Kidney epithelial cell (primary cell): ENCODE results near the gene OR10H2. TPM values are rescaled to one million over a fixed set of nuclear protein-coding genes. Genes with fewer than 3 reads are reported as not detected.

Experiments used
- DNase-seq: peaks from one replicate; pipeline ENCODE4 v3.0.0-alpha.2; 2010; ENCODE audit warnings: low read depth
- H3K27me3 ChIP-seq: 2 replicates; pipeline ENCODE4 v1.6.0; 2011; ENCODE audit warnings: low read length; ENCODE audit not compliant: control insufficient read depth, insufficient read depth
- H3K36me3 ChIP-seq: 2 replicates; pipeline ENCODE4 v1.5.1; 2011; ENCODE audit warnings: low read length; ENCODE audit not compliant: control insufficient read depth, insufficient read depth
- H3K4me3 ChIP-seq: 2 replicates; pipeline ENCODE4 v1.5.1; 2011; ENCODE audit warnings: low read depth, mild to moderate bottlenecking, control low read depth, low read length
- total RNA-seq: library from RNA; depleted of rRNA; stranded (reverse); fragments of >200 nt; gene quantifications from 2 replicates; pipeline ENCODE4 v1.2.3, GENCODE V29; 2015
- TF ChIP-seq, protein P1 (sequence below): IDR thresholded peaks from 2 replicates; pipeline ENCODE4 v1.5.1; 2011; ENCODE audit warnings: mild to moderate bottlenecking, moderate library complexity, low read length, control low read depth, inconsistent platforms; ENCODE audit not compliant: insufficient read depth, poor library complexity, severe bottlenecking

The OR10H2 gene
- total RNA-seq, 1 donor from 2014 or later, result not detected

DNA sequence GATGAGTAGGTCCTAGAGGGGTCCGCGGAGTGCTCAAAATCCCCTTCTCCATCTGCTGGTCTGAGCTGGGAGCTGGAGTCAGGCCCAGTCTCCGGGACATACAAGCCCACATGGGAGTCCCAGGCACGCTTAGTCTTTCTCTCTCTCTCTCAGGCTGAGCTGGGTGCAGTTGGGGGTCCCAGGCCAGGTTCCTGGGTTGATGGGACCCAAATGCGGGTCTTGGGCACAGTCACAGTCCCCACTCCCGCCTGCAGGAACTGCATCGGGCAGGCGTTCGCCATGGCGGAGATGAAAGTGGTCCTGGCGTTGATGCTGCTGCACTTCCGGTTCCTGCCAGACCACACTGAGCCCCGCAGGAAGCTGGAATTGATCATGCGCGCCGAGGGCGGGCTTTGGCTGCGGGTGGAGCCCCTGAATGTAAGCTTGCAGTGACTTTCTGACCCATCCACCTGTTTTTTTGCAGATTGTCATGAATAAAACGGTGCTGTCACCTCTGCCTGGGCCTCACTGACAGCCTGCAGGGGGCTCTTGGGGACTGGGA, 31.1 kb upstream of the OR10H2 start:
- DNase-seq, result no peak
- TF ChIP-seq, protein P1, sequence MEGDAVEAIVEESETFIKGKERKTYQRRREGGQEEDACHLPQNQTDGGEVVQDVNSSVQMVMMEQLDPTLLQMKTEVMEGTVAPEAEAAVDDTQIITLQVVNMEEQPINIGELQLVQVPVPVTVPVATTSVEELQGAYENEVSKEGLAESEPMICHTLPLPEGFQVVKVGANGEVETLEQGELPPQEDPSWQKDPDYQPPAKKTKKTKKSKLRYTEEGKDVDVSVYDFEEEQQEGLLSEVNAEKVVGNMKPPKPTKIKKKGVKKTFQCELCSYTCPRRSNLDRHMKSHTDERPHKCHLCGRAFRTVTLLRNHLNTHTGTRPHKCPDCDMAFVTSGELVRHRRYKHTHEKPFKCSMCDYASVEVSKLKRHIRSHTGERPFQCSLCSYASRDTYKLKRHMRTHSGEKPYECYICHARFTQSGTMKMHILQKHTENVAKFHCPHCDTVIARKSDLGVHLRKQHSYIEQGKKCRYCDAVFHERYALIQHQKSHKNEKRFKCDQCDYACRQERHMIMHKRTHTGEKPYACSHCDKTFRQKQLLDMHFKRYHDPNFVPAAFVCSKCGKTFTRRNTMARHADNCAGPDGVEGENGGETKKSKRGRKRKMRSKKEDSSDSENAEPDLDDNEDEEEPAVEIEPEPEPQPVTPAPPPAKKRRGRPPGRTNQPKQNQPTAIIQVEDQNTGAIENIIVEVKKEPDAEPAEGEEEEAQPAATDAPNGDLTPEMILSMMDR, result no peak
- Histone ChIP-seq H3K36me3 (no peaks in the 10 kb centered on the region), H3K27me3 (no peaks in the 10 kb centered on the region), H3K4me3 (no peak overlapping the region)

DNA sequence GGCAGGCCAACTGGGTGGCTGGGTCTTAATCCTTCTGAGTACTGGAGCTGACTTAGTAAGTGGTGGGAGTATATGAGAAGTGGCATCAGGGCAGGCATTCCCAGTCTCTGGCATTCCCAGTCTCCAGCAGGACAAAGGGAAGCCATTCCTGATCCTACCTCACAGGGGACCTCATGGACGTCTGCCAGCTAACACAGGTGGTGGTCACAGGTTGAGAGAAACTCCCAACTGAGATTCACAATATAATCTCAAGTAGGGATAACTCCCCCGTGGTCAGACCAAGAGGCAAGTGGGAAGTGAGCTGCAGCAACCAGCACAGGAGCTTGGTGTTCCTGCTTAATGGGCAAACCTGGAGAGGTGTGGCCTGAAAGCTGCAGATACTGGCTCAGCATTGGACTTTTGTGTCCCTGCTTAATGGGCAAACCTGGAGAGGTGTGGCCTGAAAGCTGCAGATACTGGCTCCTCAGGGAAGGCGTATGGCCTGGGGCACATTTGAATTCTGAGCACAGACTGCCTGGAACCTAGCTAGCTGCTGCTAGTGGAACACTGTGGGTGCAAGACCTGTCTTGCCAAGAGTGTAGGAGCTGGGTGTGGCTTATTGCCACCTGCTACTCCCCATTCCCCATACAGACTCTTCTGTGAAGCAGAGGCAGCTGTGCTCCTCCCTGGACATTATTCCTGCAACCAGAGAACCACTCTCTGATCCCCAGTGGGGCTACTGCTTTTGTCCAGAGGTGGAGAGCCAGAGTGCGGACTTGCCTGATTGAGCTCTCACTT, 25.9 kb upstream of the OR10H2 start:
- no peak for DNase-seq
- TF ChIP-seq, protein P1, result no peak
- Histone ChIP-seq H3K4me3 (no peak overlapping the region), H3K36me3 (no peaks in the 10 kb centered on the region), H3K27me3 (no peaks in the 10 kb centered on the region)

- H3K27me3 ChIP-seq, result no peaks in the 10 kb centered on the region
- no peak overlapping the region for H3K4me3 ChIP-seq
- H3K36me3 ChIP-seq, result no peaks in the 10 kb centered on the region
- DNase-seq, result no peak
- TF ChIP-seq, protein P1, result no peak
These were observed 25.3 kb upstream of the OR10H2 start for GRCh38 chr19:15702534-15702930.

GRCh38 chr19:15714638-15715037, 13.2 kb upstream of the OR10H2 start:
- TF ChIP-seq, protein P1, result no peak
- no peak for DNase-seq
- H3K36me3 ChIP-seq, result no peaks in the 10 kb centered on the region
- H3K4me3 ChIP-seq, result no peak overlapping the region
- H3K27me3 ChIP-seq, result no peaks in the 10 kb centered on the region

- Histone ChIP-seq H3K36me3 (no peaks in the 10 kb centered on the region), H3K27me3 (no peaks in the 10 kb centered on the region), H3K4me3 (no peak overlapping the region)
- TF ChIP-seq, protein P1, result no peak
- DNase-seq, result no peak
These were observed 12.2 kb upstream of the OR10H2 start for GRCh38 chr19:15715642-15716041.
